ELF-1 (cell line): ENCODE results near the gene CEP76.

Experiments
- DNase-seq: peaks from one replicate; pipeline ENCODE4 v3.0.0-alpha.2; 2016; ENCODE audit warnings: low read depth, low spot score

CEP76 gene, protein sequence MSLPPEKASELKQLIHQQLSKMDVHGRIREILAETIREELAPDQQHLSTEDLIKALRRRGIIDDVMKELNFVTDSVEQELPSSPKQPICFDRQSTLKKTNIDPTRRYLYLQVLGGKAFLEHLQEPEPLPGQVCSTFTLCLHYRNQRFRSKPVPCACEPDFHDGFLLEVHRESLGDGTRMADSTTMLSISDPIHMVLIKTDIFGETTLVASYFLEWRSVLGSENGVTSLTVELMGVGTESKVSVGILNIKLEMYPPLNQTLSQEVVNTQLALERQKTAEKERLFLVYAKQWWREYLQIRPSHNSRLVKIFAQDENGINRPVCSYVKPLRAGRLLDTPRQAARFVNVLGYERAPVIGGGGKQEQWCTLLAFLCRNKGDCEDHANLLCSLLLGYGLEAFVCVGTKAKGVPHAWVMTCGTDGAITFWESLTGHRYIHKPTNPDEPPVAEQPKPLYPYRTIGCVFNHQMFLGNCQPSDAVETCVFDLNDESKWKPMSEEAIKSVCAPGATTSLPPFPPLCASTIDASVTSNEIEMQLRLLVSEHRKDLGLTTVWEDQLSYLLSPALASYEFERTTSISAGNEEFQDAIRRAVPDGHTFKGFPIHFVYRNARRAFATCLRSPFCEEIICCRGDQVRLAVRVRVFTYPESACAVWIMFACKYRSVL

GRCh38 chr18:12702221-12703095, at the start of gene CEP76, which contains the start of gene PSMG2:
CEP76 (minus strand) TSS chr18:12702723; CDS start chr18:12702548, 175 bp downstream.
PSMG2 (plus strand) TSS chr18:12703042; CDS start chr18:12703108, 66 bp downstream.
- DNase-seq, result peak; percentile 93

GRCh38 chr18:12751891-12752290, 49.4 kb upstream of the CEP76 start:
- DNase-seq, result no peak

DNA sequence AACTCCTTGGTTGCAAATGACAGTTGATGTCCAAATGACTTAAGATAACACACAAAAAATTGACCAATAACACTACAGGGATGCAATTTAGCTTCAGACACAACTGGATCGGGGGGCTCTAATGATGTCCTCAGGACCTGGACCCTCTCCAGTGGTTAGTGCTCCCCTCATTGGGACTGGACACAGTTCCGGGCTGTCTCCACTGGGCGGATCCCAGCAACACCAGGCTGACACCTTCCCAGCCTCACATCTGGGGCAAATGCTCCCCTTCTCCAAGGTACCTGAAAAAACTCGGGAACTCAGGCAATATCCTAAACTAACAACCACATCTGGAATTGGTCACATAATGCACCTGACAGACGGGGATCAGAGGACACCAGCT, 49.0 kb upstream of the CEP76 start:
- no peak for DNase-seq

- no peak for DNase-seq
Measured at GRCh38 chr18:12750715-12751502, 48.4 kb upstream of the CEP76 start.

DNA sequence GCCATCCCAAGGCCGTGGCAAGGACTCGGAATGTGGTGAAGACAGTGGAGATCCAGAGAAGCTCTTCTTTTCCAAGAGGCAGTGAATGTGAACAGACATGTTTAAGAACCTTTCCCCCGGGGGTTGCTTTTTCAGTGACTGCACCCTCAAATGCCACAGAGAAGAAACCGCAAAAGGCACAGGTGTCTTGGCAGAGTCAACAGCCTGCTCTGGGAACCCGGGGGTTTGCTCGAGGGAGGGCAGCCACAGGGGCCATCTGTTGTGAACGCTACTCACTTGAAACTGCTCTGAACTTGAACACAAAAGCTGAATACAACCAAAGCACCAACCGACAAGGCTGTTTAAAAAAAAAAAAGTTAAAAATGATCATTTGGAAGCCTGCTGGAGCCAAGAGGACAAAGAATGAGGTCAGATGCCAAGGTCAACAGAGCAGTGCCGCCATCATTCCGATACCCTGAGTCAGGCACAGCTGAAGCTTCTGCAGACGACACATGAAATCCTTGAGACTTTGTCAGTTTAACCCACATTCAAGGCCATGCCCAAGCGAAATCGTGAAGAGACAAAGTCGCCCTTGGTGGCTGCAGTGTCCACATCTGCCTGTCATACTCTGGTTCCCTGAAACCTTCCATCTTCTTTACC, 47.7 kb upstream of the CEP76 start:
- DNase-seq, result no peak

DNA sequence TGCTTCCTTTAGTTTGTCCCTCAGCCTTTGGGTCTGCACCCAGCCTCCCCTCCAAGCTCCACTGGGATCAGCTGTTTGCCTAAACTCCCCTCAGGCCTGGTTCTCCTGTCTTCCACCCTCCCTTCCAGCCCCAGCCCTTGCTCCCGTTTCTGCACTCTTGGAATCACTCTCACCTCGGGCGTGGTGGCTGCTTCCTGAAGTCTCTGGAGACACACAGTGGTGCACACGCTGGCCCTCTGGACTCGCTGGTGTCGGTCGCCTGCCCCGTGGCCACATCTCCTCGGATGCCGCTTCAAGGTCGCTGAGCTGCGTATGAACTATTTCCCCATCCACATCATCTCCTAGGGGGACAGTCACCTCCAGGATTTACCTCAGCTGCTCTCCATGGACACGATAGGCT, 46.6 kb upstream of the CEP76 start:
- DNase-seq, result no peak

- DNase-seq, result no peak
Measured at GRCh38 chr18:12748671-12749070, 46.1 kb upstream of the CEP76 start.

- DNase-seq, result no peak
Measured at GRCh38 chr18:12747530-12748315, 45.2 kb upstream of the CEP76 start.

- no peak for DNase-seq
Measured at GRCh38 chr18:12745095-12745795, 42.7 kb upstream of the CEP76 start.

- no peak for DNase-seq
Measured at GRCh38 chr18:12744103-12744502, 41.6 kb upstream of the CEP76 start.

DNA sequence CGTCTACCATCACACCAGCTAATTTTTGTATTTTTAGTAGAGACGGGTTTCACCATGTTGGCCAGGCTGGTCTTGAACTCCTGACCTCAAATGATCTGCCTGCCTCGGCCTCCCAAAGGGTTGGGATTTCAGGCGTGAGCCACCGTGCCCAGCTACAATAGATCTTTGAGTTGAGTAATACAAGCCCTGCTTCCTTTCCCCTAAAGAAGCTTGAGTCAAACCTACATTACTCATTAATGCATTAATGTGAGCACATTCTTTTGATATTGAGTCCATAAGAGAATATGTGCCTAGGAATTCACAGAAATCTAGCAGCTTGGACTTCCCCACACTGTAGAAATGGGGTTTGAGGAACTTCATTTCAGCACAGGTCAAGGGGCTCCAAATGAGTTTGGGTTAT, 39.9 kb upstream of the CEP76 start:
- DNase-seq, result no peak

GRCh38 chr18:12741351-12741750, 38.8 kb upstream of the CEP76 start:
- DNase-seq, result no peak

DNA sequence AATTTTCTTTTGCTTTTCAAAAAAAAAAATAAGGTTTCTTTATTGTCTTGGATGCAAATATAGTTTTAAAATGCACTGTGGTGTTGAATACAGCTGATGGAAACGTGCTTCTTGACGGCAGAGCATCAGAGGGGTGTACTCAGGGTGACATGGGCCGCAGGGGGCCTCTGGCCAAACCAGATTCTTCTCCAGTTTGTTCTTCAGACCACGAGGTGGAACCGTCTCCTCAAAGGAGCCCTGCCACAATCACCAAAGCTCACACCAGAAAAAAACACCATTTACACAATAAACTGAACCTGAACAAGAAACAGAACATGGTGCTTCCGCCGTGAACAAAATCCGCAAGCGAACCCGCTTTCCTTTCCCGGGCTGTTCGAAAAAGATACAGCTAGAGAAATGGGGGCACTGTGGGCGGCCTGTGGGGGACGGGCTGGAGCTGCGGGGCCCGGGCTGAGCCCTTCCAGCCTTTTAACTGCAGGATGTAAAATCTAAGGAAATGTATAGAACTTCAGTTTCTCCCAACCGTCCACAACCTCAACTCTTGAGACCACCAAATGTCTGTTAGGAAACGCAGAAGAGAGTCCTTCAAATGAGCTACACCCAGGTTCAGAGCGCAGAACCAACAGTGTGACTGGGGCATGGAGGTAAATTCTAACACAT, 34.9 kb upstream of the CEP76 start:
- no peak for DNase-seq

GRCh38 chr18:12726774-12727550, 24.4 kb upstream of the CEP76 start:
- DNase-seq, result peak; percentile 78

DNA sequence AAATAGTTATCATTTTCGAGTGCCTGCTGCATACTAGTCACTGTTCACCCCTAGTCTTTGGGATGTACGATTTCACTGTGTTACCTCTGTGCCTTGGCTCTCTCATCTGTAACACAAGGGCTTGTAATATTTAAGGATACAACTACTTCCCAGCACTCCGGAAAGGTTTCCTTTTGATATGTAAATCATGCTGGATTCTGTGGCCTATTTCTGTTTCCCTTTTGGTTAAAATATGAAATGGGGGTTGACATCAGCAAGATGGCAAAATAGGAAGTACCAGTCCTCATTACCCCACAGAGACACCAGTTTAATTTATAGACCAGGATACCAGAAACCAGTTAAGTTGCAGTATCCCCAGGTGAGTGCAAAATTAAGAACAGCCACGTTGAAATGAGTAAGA, 23.8 kb upstream of the CEP76 start:
- no peak for DNase-seq

GRCh38 chr18:12722731-12723130, 20.2 kb upstream of the CEP76 start:
- DNase-seq, result peak; percentile 70

DNA sequence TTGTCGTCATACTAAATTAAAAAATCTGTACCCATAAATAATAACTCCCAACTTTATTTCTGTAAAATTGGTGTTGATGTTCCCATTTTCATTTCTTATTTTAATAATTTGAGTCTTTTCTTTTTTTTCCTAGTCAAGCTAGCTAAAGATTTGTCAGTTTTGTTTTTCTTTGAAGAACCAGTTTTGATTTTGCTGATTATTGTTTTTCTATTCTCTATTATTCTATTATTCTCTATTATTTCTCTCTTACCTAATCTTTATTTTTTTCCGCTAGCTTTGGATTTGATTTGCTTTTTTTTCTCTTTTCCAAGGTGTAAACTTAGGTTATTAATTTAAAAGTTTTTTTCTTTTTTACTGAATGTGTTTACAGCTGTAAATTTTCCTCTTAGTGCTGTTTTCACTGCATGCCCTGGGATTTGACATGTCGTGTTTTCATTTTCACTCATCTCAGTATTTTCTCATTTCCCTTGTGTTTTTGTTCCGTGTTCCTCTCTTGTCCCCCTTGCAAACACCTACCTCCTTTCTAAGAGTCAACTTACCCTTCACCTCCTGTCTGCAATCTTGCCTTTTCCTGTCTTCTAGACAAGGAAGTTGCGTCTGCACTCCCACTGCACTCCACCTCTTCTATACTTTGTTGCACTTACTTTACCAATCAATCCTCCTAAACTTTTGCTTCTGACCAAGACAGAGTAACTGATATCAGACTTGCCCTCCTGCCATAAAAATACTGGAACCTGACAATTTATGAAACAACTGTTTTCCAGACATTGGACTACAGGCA, 19.2 kb upstream of the CEP76 start:
- no peak for DNase-seq
